Activated naive CD8-positive, alpha-beta T cell treated with anti-CD3 and anti-CD28 coated beads for 36 hours (primary cell): ENCODE measurements around the gene LONP2. TPM values are rescaled to one million over a fixed set of nuclear protein-coding genes. Genes with fewer than 3 reads are reported as not detected.
"Not testable (repeated sequence)": the region's sequence is repeated elsewhere in the genome, so short reads cannot be mapped to it uniquely, and the experiment has no call there.

Experiments
- DNase-seq: peaks from one replicate; pipeline ENCODE4 v3.0.0; 2021
- H3K27ac Mint-ChIP-seq: one replicate; pipeline ENCODE4 v1.8.0; 2022; ENCODE audit warnings: mild to moderate bottlenecking, moderate library complexity, mixed read lengths
- H3K27me3 Mint-ChIP-seq: one replicate; pipeline ENCODE4 v1.8.0; 2022; ENCODE audit warnings: mild to moderate bottlenecking, mixed read lengths
- H3K36me3 Mint-ChIP-seq: one replicate; pipeline ENCODE4 v1.8.0; 2021; ENCODE audit warnings: mild to moderate bottlenecking, mixed read lengths
- H3K4me1 Mint-ChIP-seq: one replicate; pipeline ENCODE4 v1.8.0; 2021; ENCODE audit warnings: mixed read lengths
- H3K4me3 Mint-ChIP-seq: one replicate; pipeline ENCODE4 v1.8.0; 2022; ENCODE audit warnings: mild to moderate bottlenecking, moderate library complexity, mixed read lengths
- H3K9me3 Mint-ChIP-seq: one replicate; pipeline ENCODE4 v1.8.0; 2022; ENCODE audit warnings: mixed read lengths
- total RNA-seq, 2 experiments: library from RNA; stranded (reverse); gene quantifications; one replicate each; pipeline ENCODE4 v1.2.3, GENCODE V29; 2021

Gene LONP2
- total RNA-seq, 2 experiments from 2014 or later, result 52.2 to 53.0 TPM

GRCh38 chr16:48386559-48387312 lies 142.6 kb downstream of the LONP2 start:
- H3K9me3 Mint-ChIP-seq, result no peaks in the 10 kb centered on the region
- no peak for DNase-seq
- H3K4me3 Mint-ChIP-seq, result no peak overlapping the region
- peaks cover 15% of the 10 kb centered on the region for H3K4me1 Mint-ChIP-seq
- H3K36me3 Mint-ChIP-seq, result peaks cover 8% of the 10 kb centered on the region
- no peaks in the 10 kb centered on the region for H3K27me3 Mint-ChIP-seq
- H3K27ac Mint-ChIP-seq, result no peak overlapping the region

GRCh38 chr16:48392407-48392806 lies 148.3 kb downstream of the LONP2 start:
- no peak overlapping the region for H3K27ac Mint-ChIP-seq
- no peaks in the 10 kb centered on the region for H3K27me3 Mint-ChIP-seq
- no peaks in the 10 kb centered on the region for H3K36me3 Mint-ChIP-seq
- DNase-seq, result no peak
- H3K4me3 Mint-ChIP-seq, result no peak overlapping the region
- no peaks in the 10 kb centered on the region for H3K4me1 Mint-ChIP-seq
- H3K9me3 Mint-ChIP-seq, result no peaks in the 10 kb centered on the region

GRCh38 chr16:48393485-48394354 lies 149.6 kb downstream of the LONP2 start:
- Mint-ChIP-seq H3K4me1 (no peaks in the 10 kb centered on the region), H3K36me3 (no peaks in the 10 kb centered on the region), H3K9me3 (no peaks in the 10 kb centered on the region), H3K27me3 (no peaks in the 10 kb centered on the region), H3K27ac (no peak overlapping the region), H3K4me3 (no peak overlapping the region)
- no peak for DNase-seq

GRCh38 chr16:48394355-48394703 lies 150.2 kb downstream of the LONP2 start:
- no peak overlapping the region for H3K27ac Mint-ChIP-seq
- no peaks in the 10 kb centered on the region for H3K36me3 Mint-ChIP-seq
- H3K4me3 Mint-ChIP-seq, result no peak overlapping the region
- no peaks in the 10 kb centered on the region for H3K27me3 Mint-ChIP-seq
- H3K4me1 Mint-ChIP-seq, result no peaks in the 10 kb centered on the region
- no peak for DNase-seq
- H3K9me3 Mint-ChIP-seq, result no peaks in the 10 kb centered on the region

- Mint-ChIP-seq H3K27me3 (no peaks in the 10 kb centered on the region), H3K4me1 (no peaks in the 10 kb centered on the region), H3K27ac (no peak overlapping the region), H3K36me3 (no peaks in the 10 kb centered on the region), H3K9me3 (no peaks in the 10 kb centered on the region), H3K4me3 (no peak overlapping the region)
- DNase-seq, result no peak
Measured at GRCh38 chr16:48395375-48395774, 151.3 kb downstream of the LONP2 start.

- H3K9me3 Mint-ChIP-seq, H3K36me3 Mint-ChIP-seq, H3K27ac Mint-ChIP-seq, H3K4me1 Mint-ChIP-seq, H3K4me3 Mint-ChIP-seq, DNase-seq, H3K27me3 Mint-ChIP-seq: not testable (repeated sequence)
Measured at GRCh38 chr16:48402547-48402946, 158.4 kb downstream of the LONP2 start.

GRCh38 chr16:48405153-48405552 lies 161.1 kb downstream of the LONP2 start:
- H3K27ac Mint-ChIP-seq, result no peak overlapping the region

GRCh38 chr16:48405907-48406306 lies 161.8 kb downstream of the LONP2 start:
- peaks cover 7% of the 10 kb centered on the region for H3K4me1 Mint-ChIP-seq
- H3K27me3 Mint-ChIP-seq, result no peaks in the 10 kb centered on the region
- no peaks in the 10 kb centered on the region for H3K9me3 Mint-ChIP-seq
- H3K27ac Mint-ChIP-seq, result no peak overlapping the region
- no peaks in the 10 kb centered on the region for H3K36me3 Mint-ChIP-seq
- no peak for DNase-seq
- H3K4me3 Mint-ChIP-seq, result no peak overlapping the region

More at GRCh38 chr16:48405153-48405552, 161.1 kb downstream of the LONP2 start:
- Mint-ChIP-seq H3K27me3 (no peaks in the 10 kb centered on the region), H3K36me3 (no peaks in the 10 kb centered on the region), H3K4me1 (peaks cover 7% of the 10 kb centered on the region), H3K4me3 (no peak overlapping the region), H3K9me3 (no peaks in the 10 kb centered on the region)
- DNase-seq, result no peak

Other genes with a start within 250 kb of the LONP2 start
- gene ABCC12, start 88.3 kb upstream of the LONP2 start, total RNA-seq, result not detected
- gene ABCC11, start 3.2 kb downstream of the LONP2 start, total RNA-seq, result under 1 TPM; 0.14 to 0.16 TPM
- 10 to 100 TPM; 16.2 to 18.3 TPM for gene SIAH1, start 141.1 kb downstream of the LONP2 start, total RNA-seq